Measurements from ENCODE around the gene PIGO. TPM values are rescaled to one million over a fixed set of nuclear protein-coding genes. Genes with fewer than 3 reads are reported as not detected.

PIGO gene
- 25.5 TPM for polyA plus RNA-seq
- long read RNA-seq, donor 1, full-length matches to known transcripts: 2 of 2 reads
- long read RNA-seq, donor 1, partial matches to known transcripts: 0 of 2 reads
- long read RNA-seq, donor 1, other reads (novel, unspliced or antisense): 0 of 2 reads
- long read RNA-seq, donor 2, full-length matches to known transcripts: 3 of 13 reads
- long read RNA-seq, donor 2, partial matches to known transcripts: 10 of 13 reads
- long read RNA-seq, donor 2, other reads (novel, unspliced or antisense): 0 of 13 reads
- long read RNA-seq, donor 3: 0 reads
- long read RNA-seq, donor 4, full-length matches to known transcripts: 4 of 4 reads
- long read RNA-seq, donor 4, partial matches to known transcripts: 0 of 4 reads
- long read RNA-seq, donor 4, other reads (novel, unspliced or antisense): 0 of 4 reads
- long read RNA-seq, donor 5: 0 reads
- long read RNA-seq, donor 6, partial matches to known transcripts: 8 of 10 reads
- long read RNA-seq, donor 6, other reads (novel, unspliced or antisense): 0 of 10 reads
- long read RNA-seq, donor 7, full-length matches to known transcripts: 2 of 2 reads
- long read RNA-seq, donor 7, partial matches to known transcripts: 0 of 2 reads
- long read RNA-seq, donor 7, other reads (novel, unspliced or antisense): 0 of 2 reads
- long read RNA-seq, donor 8, full-length matches to known transcripts: 2 of 7 reads
- long read RNA-seq, donor 8, partial matches to known transcripts: 5 of 7 reads
- long read RNA-seq, donor 8, other reads (novel, unspliced or antisense): 0 of 7 reads
- long read RNA-seq, donor 9, partial matches to known transcripts: 0 of 1 reads
- long read RNA-seq, donor 9, other reads (novel, unspliced or antisense): 0 of 1 reads
- long read RNA-seq, donor 10, full-length matches to known transcripts: 3 of 11 reads
- long read RNA-seq, donor 10, partial matches to known transcripts: 8 of 11 reads
- long read RNA-seq, donor 10, other reads (novel, unspliced or antisense): 0 of 11 reads
- long read RNA-seq, donor 11, partial matches to known transcripts: 9 of 9 reads
- long read RNA-seq, donor 11, other reads (novel, unspliced or antisense): 0 of 9 reads

DNA sequence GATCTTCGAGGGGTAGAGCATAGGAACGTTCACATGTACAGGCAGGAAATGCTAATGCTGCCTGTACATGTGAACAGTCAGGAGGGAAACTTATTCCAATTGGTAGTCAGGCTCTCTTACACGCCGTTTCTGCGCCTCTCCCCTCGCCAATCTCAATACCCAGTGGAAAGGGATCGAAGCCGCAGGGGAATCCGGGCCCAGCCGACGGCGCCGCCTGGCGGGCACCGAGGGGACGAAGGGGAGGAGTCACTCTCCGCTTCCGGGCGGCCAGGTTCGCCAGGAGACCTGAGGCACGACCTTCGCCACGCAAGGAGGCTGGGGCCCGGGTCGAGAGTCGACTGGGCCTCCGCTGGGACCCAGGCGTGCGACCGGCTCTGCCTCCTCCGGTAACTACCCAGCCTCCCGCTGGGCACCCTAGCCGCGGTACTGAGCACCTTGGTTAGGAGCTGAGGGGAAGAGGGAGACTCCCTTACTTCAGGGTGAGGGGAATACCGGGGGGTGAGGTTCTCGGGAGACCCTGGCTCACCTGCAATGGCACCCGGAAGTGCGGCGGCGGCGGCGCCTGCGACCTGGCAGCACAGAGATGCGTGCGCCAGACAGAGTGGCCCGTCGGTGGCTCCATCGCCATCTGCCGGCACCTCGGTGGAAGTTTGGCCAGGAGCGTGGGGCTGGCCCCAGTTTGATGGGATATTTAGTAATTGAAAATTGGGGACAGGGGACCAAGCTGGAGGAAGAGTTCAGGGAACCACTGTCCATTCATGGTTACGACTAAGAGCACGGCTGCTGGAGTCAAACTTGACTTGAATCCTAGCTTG, at the start of gene PIGO:
PIGO (minus strand) TSS at position 557 of the 815 bp plus-strand sequence. CDS start 1,026 bp downstream, outside the sequence.
- Histone ChIP-seq H3K9me3 (ENCODE audit: control insufficient read depth, low read depth, low read length) (no peaks in the 10 kb centered on the region), H3K4me1 (ENCODE audit: control insufficient read depth, insufficient read depth, low read length) (peaks cover 1% of the 10 kb centered on the region), H3K4me3 (ENCODE audit: low read length) (peak within 1 kb of the TSS; percentile 98), H3K36me3 (ENCODE audit: control insufficient read depth, insufficient read depth, low read length) (peaks cover 42% of the 10 kb centered on the region), H3K27ac (ENCODE audit: low read length) (peak within 1 kb of the TSS; percentile 98), H3K27me3 (ENCODE audit: control insufficient read depth, insufficient read depth, low read length) (no peaks in the 10 kb centered on the region)
- WGBS (ENCODE audit: insufficient coverage, low lambda C conversion rate): no CpG with 5 or more reads among the region's 53 CpGs
- DNase-seq: peak; percentile 87 to 96

GRCh38 chr9:35142037-35142436, 45.6 kb upstream of the PIGO start:
- WGBS (ENCODE audit: insufficient coverage, low lambda C conversion rate): no CpG with 5 or more reads among the region's 5 CpGs
- Histone ChIP-seq H3K27ac (ENCODE audit: low read length) (no peak overlapping the region), H3K9me3 (ENCODE audit: control insufficient read depth, low read depth, low read length) (peaks cover 8% of the 10 kb centered on the region), H3K27me3 (ENCODE audit: control insufficient read depth, insufficient read depth, low read length) (no peaks in the 10 kb centered on the region), H3K36me3 (ENCODE audit: control insufficient read depth, insufficient read depth, low read length) (no peaks in the 10 kb centered on the region), H3K4me1 (ENCODE audit: control insufficient read depth, insufficient read depth, low read length) (no peaks in the 10 kb centered on the region), H3K4me3 (ENCODE audit: low read length) (no peak overlapping the region)
- no peak for DNase-seq

DNA sequence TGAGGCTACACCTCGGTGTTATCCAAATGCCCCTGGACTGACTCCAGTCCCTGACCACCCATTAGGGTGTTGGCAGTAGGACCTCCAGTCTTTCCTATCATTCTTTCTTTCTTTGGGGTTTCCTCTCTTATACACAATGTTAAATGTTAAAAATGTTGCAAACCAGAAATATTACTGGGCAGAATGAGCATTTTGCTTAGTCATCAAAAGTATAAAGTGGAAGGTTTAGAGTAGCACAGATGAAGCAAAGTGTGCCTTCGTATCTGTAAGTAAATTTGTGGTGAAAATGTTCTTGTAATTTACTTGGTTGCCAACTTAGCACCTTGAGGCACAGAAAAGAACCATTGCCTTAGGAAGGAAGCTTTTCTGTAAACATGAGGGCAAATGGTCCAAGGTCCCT, 43.7 kb upstream of the PIGO start:
- Histone ChIP-seq H3K4me1 (ENCODE audit: control insufficient read depth, insufficient read depth, low read length) (no peaks in the 10 kb centered on the region), H3K9me3 (ENCODE audit: control insufficient read depth, low read depth, low read length) (peaks cover 8% of the 10 kb centered on the region), H3K27me3 (ENCODE audit: control insufficient read depth, insufficient read depth, low read length) (no peaks in the 10 kb centered on the region), H3K27ac (ENCODE audit: low read length) (no peak overlapping the region), H3K36me3 (ENCODE audit: control insufficient read depth, insufficient read depth, low read length) (no peaks in the 10 kb centered on the region), H3K4me3 (ENCODE audit: low read length) (no peak overlapping the region)
- no peak for DNase-seq
- no CpG with 5 or more reads among the region's 2 CpGs for WGBS (ENCODE audit: insufficient coverage, low lambda C conversion rate)

DNA sequence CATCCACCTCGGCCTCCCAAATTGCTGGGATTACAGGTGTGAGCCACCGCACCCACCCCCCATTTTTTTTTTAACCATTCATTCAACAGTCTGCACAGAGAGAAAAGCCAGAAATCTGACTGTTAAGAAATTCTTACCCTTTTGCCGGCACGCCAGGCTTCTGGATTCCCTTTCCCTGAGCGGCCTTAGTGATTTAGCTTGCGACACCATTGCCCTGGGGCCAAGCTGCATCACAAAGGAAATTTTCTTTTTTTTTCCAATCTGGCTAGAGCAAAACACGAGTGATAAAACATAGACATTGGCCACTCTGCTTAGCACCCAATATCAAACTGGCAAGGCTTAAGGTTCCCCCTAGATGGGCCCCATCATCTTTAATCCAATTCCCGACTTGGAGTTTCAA, 40.5 kb upstream of the PIGO start:
- no peak for DNase-seq

GRCh38 chr9:35135988-35136387, 39.6 kb upstream of the PIGO start:
- Histone ChIP-seq H3K4me1 (ENCODE audit: control insufficient read depth, insufficient read depth, low read length) (no peaks in the 10 kb centered on the region), H3K27ac (ENCODE audit: low read length) (no peak overlapping the region), H3K36me3 (ENCODE audit: control insufficient read depth, insufficient read depth, low read length) (no peaks in the 10 kb centered on the region), H3K27me3 (ENCODE audit: control insufficient read depth, insufficient read depth, low read length) (no peaks in the 10 kb centered on the region), H3K9me3 (ENCODE audit: control insufficient read depth, low read depth, low read length) (peaks cover 3% of the 10 kb centered on the region), H3K4me3 (ENCODE audit: low read length) (no peak overlapping the region)
- WGBS (ENCODE audit: insufficient coverage, low lambda C conversion rate): no CpG with 5 or more reads among the region's 7 CpGs
- DNase-seq: no peak

More for the DNA sequence above, 40.5 kb upstream of the PIGO start:
- Histone ChIP-seq H3K36me3 (ENCODE audit: control insufficient read depth, insufficient read depth, low read length) (no peaks in the 10 kb centered on the region), H3K27ac (ENCODE audit: low read length) (no peak overlapping the region), H3K9me3 (ENCODE audit: control insufficient read depth, low read depth, low read length) (peaks cover 3% of the 10 kb centered on the region), H3K4me1 (ENCODE audit: control insufficient read depth, insufficient read depth, low read length) (no peaks in the 10 kb centered on the region), H3K27me3 (ENCODE audit: control insufficient read depth, insufficient read depth, low read length) (no peaks in the 10 kb centered on the region), H3K4me3 (ENCODE audit: low read length) (no peak overlapping the region)
- WGBS (ENCODE audit: insufficient coverage, low lambda C conversion rate): 43% methylated on average over 4 of the region's 8 CpGs

- no peaks in the 10 kb centered on the region for H3K4me1 ChIP-seq (ENCODE audit: control insufficient read depth, insufficient read depth, low read length)
Measured at GRCh38 chr9:35134920-35135319, 38.5 kb upstream of the PIGO start.

GRCh38 chr9:35116898-35117551, 20.6 kb upstream of the PIGO start:
- peaks cover 20% of the 10 kb centered on the region for H3K4me1 ChIP-seq (ENCODE audit: control insufficient read depth, insufficient read depth, low read length)
- no peaks in the 10 kb centered on the region for H3K36me3 ChIP-seq (ENCODE audit: control insufficient read depth, insufficient read depth, low read length)
- no peaks in the 10 kb centered on the region for H3K9me3 ChIP-seq (ENCODE audit: control insufficient read depth, low read depth, low read length)
- H3K4me3 ChIP-seq (ENCODE audit: low read length): peak overlapping the region; percentile 78
- peak overlapping the region; percentile 87 for H3K27ac ChIP-seq (ENCODE audit: low read length)
- peak; percentile 88 to 91 for DNase-seq
- WGBS (ENCODE audit: insufficient coverage, low lambda C conversion rate): 38% methylated on average over 5 of the region's 30 CpGs
- H3K27me3 ChIP-seq (ENCODE audit: control insufficient read depth, insufficient read depth, low read length): no peaks in the 10 kb centered on the region

More at GRCh38 chr9:35134920-35135319, 38.5 kb upstream of the PIGO start:
- DNase-seq: no peak
- Histone ChIP-seq H3K27me3 (ENCODE audit: control insufficient read depth, insufficient read depth, low read length) (no peaks in the 10 kb centered on the region), H3K36me3 (ENCODE audit: control insufficient read depth, insufficient read depth, low read length) (no peaks in the 10 kb centered on the region), H3K4me3 (ENCODE audit: low read length) (no peak overlapping the region), H3K27ac (ENCODE audit: low read length) (no peak overlapping the region), H3K9me3 (ENCODE audit: control insufficient read depth, low read depth, low read length) (peaks cover 3% of the 10 kb centered on the region)
- no CpG with 5 or more reads among the region's 6 CpGs for WGBS (ENCODE audit: insufficient coverage, low lambda C conversion rate)

GRCh38 chr9:35116539-35116897, 20.1 kb upstream of the PIGO start:
- peak overlapping the region; percentile 87 for H3K27ac ChIP-seq (ENCODE audit: low read length)
- no peaks in the 10 kb centered on the region for H3K27me3 ChIP-seq (ENCODE audit: control insufficient read depth, insufficient read depth, low read length)
- no CpG with 5 or more reads among the region's 12 CpGs for WGBS (ENCODE audit: insufficient coverage, low lambda C conversion rate)
- DNase-seq: no peak
- no peaks in the 10 kb centered on the region for H3K36me3 ChIP-seq (ENCODE audit: control insufficient read depth, insufficient read depth, low read length)
- H3K4me1 ChIP-seq (ENCODE audit: control insufficient read depth, insufficient read depth, low read length): peaks cover 25% of the 10 kb centered on the region
- H3K4me3 ChIP-seq (ENCODE audit: low read length): peak overlapping the region; percentile 78
- H3K9me3 ChIP-seq (ENCODE audit: control insufficient read depth, low read depth, low read length): no peaks in the 10 kb centered on the region

GRCh38 chr9:35115680-35116538, 19.5 kb upstream of the PIGO start, which contains the start of gene ATOSB:
TSS of gene ATOSB (minus strand) at chr9:35115862. CDS start at chr9:35108274, 7,588 bp downstream.
- peak; percentile 96 to 99 for DNase-seq
- Histone ChIP-seq H3K27me3 (ENCODE audit: control insufficient read depth, insufficient read depth, low read length) (no peaks in the 10 kb centered on the region), H3K27ac (ENCODE audit: low read length) (peak within 1 kb of the TSS; percentile 87), H3K4me1 (ENCODE audit: control insufficient read depth, insufficient read depth, low read length) (peaks cover 25% of the 10 kb centered on the region), H3K36me3 (ENCODE audit: control insufficient read depth, insufficient read depth, low read length) (no peaks in the 10 kb centered on the region), H3K4me3 (ENCODE audit: low read length) (peak within 1 kb of the TSS; percentile 78), H3K9me3 (ENCODE audit: control insufficient read depth, low read depth, low read length) (no peaks in the 10 kb centered on the region)
- 0% methylated on average over 2 of the region's 54 CpGs for WGBS (ENCODE audit: insufficient coverage, low lambda C conversion rate)
